GM12872 (cell line): ENCODE results near the gene MLYCD.

ENCODE experiments used
- CTCF ChIP-seq: IDR thresholded peaks from 3 replicates; pipeline ENCODE4 v1.5.1; 2011; ENCODE audit warnings: low read depth, mild to moderate bottlenecking, low read length, moderate library complexity; ENCODE audit not compliant: insufficient read depth

The MLYCD gene

GRCh38 chr16:83886199-83886971 is 12.5 kb upstream of the MLYCD start:
- TF ChIP-seq CTCF: no peak

GRCh38 chr16:83887080-83887479 is 11.8 kb upstream of the MLYCD start:
- TF ChIP-seq CTCF: no peak

GRCh38 chr16:83887564-83887963 is 11.4 kb upstream of the MLYCD start:
- TF ChIP-seq CTCF: no peak

- TF ChIP-seq CTCF: no peak
These were observed 10.3 kb upstream of the MLYCD start for GRCh38 chr16:83888672-83889044.

- no peak for TF ChIP-seq CTCF
These were observed 8.6 kb upstream of the MLYCD start for GRCh38 chr16:83890359-83890758.

DNA sequence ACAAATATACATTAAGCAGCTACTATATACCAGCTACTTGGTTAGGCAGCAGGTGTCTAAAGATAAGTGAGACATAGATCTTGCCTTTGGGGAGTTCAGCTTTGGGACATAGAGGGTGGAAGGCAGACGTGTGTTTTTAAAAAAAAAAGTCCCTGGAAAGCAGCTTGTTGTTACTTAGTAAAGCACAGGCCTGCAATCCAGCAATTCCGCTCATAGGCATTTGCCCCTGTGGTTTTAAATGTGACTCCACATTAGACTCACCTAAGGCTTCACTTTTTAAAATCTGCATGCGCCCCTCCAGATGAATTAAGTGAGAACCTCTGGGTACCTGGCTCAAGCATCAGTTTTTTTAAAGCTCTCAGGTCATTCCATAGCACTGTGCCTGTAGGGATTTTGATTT is 7.2 kb upstream of the MLYCD start:
- no peak for TF ChIP-seq CTCF

DNA sequence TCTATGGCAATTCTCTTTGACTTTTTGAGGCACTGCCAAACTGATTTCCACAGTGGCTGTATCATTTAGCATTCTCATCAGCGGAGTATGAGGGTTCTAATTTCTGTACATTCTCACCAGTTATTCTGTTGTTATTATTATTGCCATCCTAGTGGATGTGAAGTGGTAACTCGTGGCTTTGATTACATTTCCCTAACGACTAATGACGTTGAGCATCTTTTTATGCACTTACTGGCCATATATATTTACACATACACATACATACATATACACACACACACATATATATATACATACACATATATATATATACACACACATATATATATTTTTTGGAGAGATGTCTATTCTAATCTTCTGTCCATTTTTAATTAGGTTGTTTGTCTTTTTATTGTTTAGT is 3.7 kb upstream of the MLYCD start:
- no peak for TF ChIP-seq CTCF
